Measurements from ENCODE around the gene ZNF532.
"Not testable (repeated sequence)": the region's sequence is repeated elsewhere in the genome, so short reads cannot be mapped to it uniquely, and the experiment has no call there.

Gene ZNF532

GRCh38 chr18:59011786-59012185 lies 147.1 kb downstream of the ZNF532 start:
- DNase-seq: no peak

GRCh38 chr18:59012815-59013705 lies 148.4 kb downstream of the ZNF532 start:
- no peak for DNase-seq

- DNase-seq: no peak
Observed at GRCh38 chr18:59013744-59014143, 149.1 kb downstream of the ZNF532 start.

GRCh38 chr18:59015531-59016152 lies 151.0 kb downstream of the ZNF532 start:
- no peak for DNase-seq

- no peak for DNase-seq
Observed at GRCh38 chr18:59021500-59021899, 156.8 kb downstream of the ZNF532 start.

GRCh38 chr18:59022167-59022945 lies 157.7 kb downstream of the ZNF532 start:
- DNase-seq: no peak

GRCh38 chr18:59024829-59025228 lies 160.2 kb downstream of the ZNF532 start:
- DNase-seq: no peak

GRCh38 chr18:59025532-59025931 lies 160.9 kb downstream of the ZNF532 start:
- DNase-seq: not testable (repeated sequence)

- no peak for DNase-seq
Observed at GRCh38 chr18:59026364-59026763, 161.7 kb downstream of the ZNF532 start.

GRCh38 chr18:59026831-59027410 lies 162.2 kb downstream of the ZNF532 start:
- no peak for DNase-seq

- no peak for DNase-seq
Observed at GRCh38 chr18:59029663-59030429, 165.2 kb downstream of the ZNF532 start.

GRCh38 chr18:59032308-59032707 lies 167.6 kb downstream of the ZNF532 start:
- DNase-seq: no peak

GRCh38 chr18:59033359-59033758 lies 168.7 kb downstream of the ZNF532 start:
- no peak for DNase-seq

GRCh38 chr18:59033974-59034373 lies 169.3 kb downstream of the ZNF532 start:
- DNase-seq: no peak

GRCh38 chr18:59035591-59035990 lies 170.9 kb downstream of the ZNF532 start:
- no peak for DNase-seq
